ENCODE data around the gene TLL2.
A peak's percentile ranks its signal among the peaks of the same experiment; 100 is the strongest.

The TLL2 gene

GRCh38 chr10:96352027-96352426 is 161.7 kb downstream of the TLL2 start:
- no peak for DNase-seq

GRCh38 chr10:96346295-96346694 is 167.4 kb downstream of the TLL2 start:
- no peak for DNase-seq

- DNase-seq: no peak
Measured at GRCh38 chr10:96345222-96345621, 168.5 kb downstream of the TLL2 start.

- no peak for DNase-seq
Measured at GRCh38 chr10:96344178-96344577, 169.5 kb downstream of the TLL2 start.

- DNase-seq: no peak
Measured at GRCh38 chr10:96342402-96342801, 171.3 kb downstream of the TLL2 start.

GRCh38 chr10:96341219-96342182 is 172.2 kb downstream of the TLL2 start:
- DNase-seq: no peak

GRCh38 chr10:96339956-96340904 is 173.5 kb downstream of the TLL2 start:
- peak; percentile 41 for DNase-seq

- DNase-seq: no peak
Measured at GRCh38 chr10:96339383-96339782, 174.3 kb downstream of the TLL2 start.

- DNase-seq: no peak
Measured at GRCh38 chr10:96338279-96338925, 175.3 kb downstream of the TLL2 start.

GRCh38 chr10:96337106-96337505 is 176.6 kb downstream of the TLL2 start:
- DNase-seq: no peak

- DNase-seq: no peak
Measured at GRCh38 chr10:96334616-96335526, 178.9 kb downstream of the TLL2 start.

GRCh38 chr10:96333101-96333500 is 180.6 kb downstream of the TLL2 start:
- DNase-seq: peak; percentile 31

GRCh38 chr10:96327462-96327861 is 186.3 kb downstream of the TLL2 start:
- no peak for DNase-seq

GRCh38 chr10:96325719-96326373 is 187.9 kb downstream of the TLL2 start:
- no peak for DNase-seq

- DNase-seq: no peak
Measured at GRCh38 chr10:96324447-96324846, 189.3 kb downstream of the TLL2 start.

- DNase-seq: no peak
Measured at GRCh38 chr10:96322275-96322674, 191.5 kb downstream of the TLL2 start.

GRCh38 chr10:96321822-96322221 is 191.9 kb downstream of the TLL2 start:
- DNase-seq: no peak

GRCh38 chr10:96319754-96320474 is 193.8 kb downstream of the TLL2 start:
- no peak for DNase-seq

GRCh38 chr10:96317067-96317833 is 196.5 kb downstream of the TLL2 start:
- no peak for DNase-seq

All from central memory CD4-positive, alpha-beta T cell (primary cell).